OCI-LY1 (cell line): ENCODE data around the gene FAM83F.

ENCODE experiments used
- H2AFZ ChIP-seq: fragments of 200-600 bp; sonication (generic), shearing (Covaris generic); 2 replicates; pipeline ENCODE4 v1.6.0; 2014; ENCODE audit warnings: antibody characterized with exemption, mild to moderate bottlenecking, low read length
- H3F3A ChIP-seq: fragments of 200-600 bp; sonication (generic), shearing (Covaris generic); 2 replicates; pipeline ENCODE4 v1.6.0; 2014; ENCODE audit warnings: mild to moderate bottlenecking, antibody characterized with exemption, low read length, moderate library complexity; ENCODE audit not compliant: insufficient read depth
- H3K27ac ChIP-seq: fragments of 200-600 bp; sonication (generic); 2 replicates; pipeline ENCODE4 v1.5.1; 2014; ENCODE audit warnings: low read length, mixed run types, mild to moderate bottlenecking, low read depth; ENCODE audit not compliant: poor library complexity, severe bottlenecking
- H3K27me3 ChIP-seq: fragments of 200-600 bp; sonication (generic); 2 replicates; pipeline ENCODE4 v1.6.0; 2014; ENCODE audit warnings: antibody characterized with exemption, mild to moderate bottlenecking, low read length, moderate library complexity; ENCODE audit not compliant: insufficient read depth
- H3K36me3 ChIP-seq: fragments of 200-600 bp; sonication (generic); 2 replicates; pipeline ENCODE4 v1.6.1; 2014; ENCODE audit warnings: mild to moderate bottlenecking, antibody characterized with exemption, low read length, moderate library complexity, mixed read lengths; ENCODE audit not compliant: insufficient read depth
- H3K4me1 ChIP-seq: fragments of 200-600 bp; sonication (generic); 2 replicates; pipeline ENCODE4 v1.5.1; 2014; ENCODE audit warnings: mild to moderate bottlenecking, low read length, moderate library complexity; ENCODE audit not compliant: insufficient read depth, severe bottlenecking
- H3K4me2 ChIP-seq: fragments of 200-600 bp; sonication (generic), shearing (Covaris generic); 2 replicates; pipeline ENCODE4 v1.6.1; 2014; ENCODE audit warnings: low read length
- H3K4me3 ChIP-seq: fragments of 200-600 bp; sonication (generic); 2 replicates; pipeline ENCODE4 v1.5.1; 2014; ENCODE audit warnings: low read length, low read depth, mild to moderate bottlenecking, mixed read lengths; ENCODE audit not compliant: poor library complexity, severe bottlenecking
- H3K79me2 ChIP-seq: fragments of 200-600 bp; shearing (Covaris generic); 2 replicates; pipeline ENCODE4 v1.6.1; 2016; ENCODE audit warnings: mixed run types, low read length, mixed read lengths; ENCODE audit not compliant: insufficient read depth
- H3K9ac ChIP-seq: fragments of 200-600 bp; sonication (generic), shearing (Covaris generic); 2 replicates; pipeline ENCODE4 v1.6.1; 2014; ENCODE audit warnings: mild to moderate bottlenecking, low read length, mixed read lengths
- H3K9me2 ChIP-seq: fragments of 200-600 bp; sonication (generic), shearing (Covaris generic); 2 replicates; pipeline ENCODE4 v1.6.1; 2014; ENCODE audit warnings: low read depth, mild to moderate bottlenecking, low read length, mixed read lengths
- H3K9me3 ChIP-seq: fragments of 200-600 bp; shearing (Covaris generic); 2 replicates; pipeline ENCODE4 v1.6.1; 2014; ENCODE audit warnings: low read length, mixed read lengths
- H4K20me1 ChIP-seq: fragments of 200-600 bp; sonication (generic), shearing (Covaris generic); 2 replicates; pipeline ENCODE4 v1.6.0; 2016; ENCODE audit warnings: mild to moderate bottlenecking, low read length; ENCODE audit not compliant: insufficient read depth
- EZH2 ChIP-seq: fragments of 200-600 bp; sonication (generic), shearing (Covaris generic); IDR thresholded peaks from 2 replicates; pipeline ENCODE4 v1.8.0; 2017; ENCODE audit warnings: borderline replicate concordance, mixed run types, mild to moderate bottlenecking, antibody characterized with exemption, low read length, moderate library complexity, mixed read lengths
- TF ChIP-seq, protein P1 (sequence below): fragments of 200-600 bp; sonication (generic), shearing (Covaris generic); IDR thresholded peaks from 2 replicates; pipeline ENCODE4 v1.5.1; 2017; ENCODE audit warnings: mild to moderate bottlenecking, antibody characterized with exemption, low read length, moderate library complexity, mixed read lengths

FAM83F gene

DNA sequence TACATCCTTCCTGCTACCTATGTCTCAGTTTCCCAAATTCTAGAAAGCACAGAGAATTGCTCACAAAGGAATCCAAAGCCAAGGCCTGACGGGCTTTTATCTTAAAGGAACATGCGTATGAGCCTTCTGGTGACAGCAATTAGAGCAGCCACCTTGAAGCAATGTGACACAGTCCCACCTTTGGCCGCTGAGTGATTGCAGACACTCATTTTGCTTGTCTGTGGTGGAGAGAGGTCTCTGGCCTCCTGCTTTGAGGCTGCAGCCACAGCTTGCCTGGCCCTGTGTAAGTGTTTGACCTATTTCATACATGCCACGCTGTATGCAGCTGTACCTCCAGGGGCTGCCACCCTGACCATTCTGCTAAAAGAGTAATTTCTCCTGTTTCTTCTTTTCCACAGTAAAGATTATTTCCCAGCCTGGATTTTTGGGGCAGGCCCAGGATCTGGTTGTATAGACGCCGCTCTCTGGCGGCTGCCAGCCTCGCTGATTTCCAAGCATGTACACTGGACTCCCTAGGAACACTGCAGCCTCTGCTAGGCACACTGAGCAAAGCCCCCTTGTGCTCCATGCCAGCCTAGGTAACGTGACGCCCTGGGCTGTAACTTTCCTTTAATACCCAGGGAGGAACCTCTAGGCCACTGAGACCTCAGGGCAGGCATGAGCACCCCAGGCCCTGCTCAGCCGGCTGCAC, 35.7 kb upstream of the FAM83F start:
- Histone ChIP-seq H3K27me3 (no peaks in the 10 kb centered on the region; the same call in 1 of the 2 replicates), H3K9me2 (no peaks in the 10 kb centered on the region), H3K36me3 (no peaks in the 10 kb centered on the region), H2AFZ (no peak overlapping the region), H3K9ac (no peak overlapping the region), H3K27ac (no peak overlapping the region), H3K4me3 (no peak overlapping the region), H3K4me2 (no peak overlapping the region), H3F3A (no peaks in the 10 kb centered on the region), H3K4me1 (no peaks in the 10 kb centered on the region), H3K79me2 (no peaks in the 10 kb centered on the region), H4K20me1 (no peaks in the 10 kb centered on the region), H3K9me3 (no peaks in the 10 kb centered on the region)
- TF ChIP-seq EZH2: no peak
- TF ChIP-seq, protein P1, sequence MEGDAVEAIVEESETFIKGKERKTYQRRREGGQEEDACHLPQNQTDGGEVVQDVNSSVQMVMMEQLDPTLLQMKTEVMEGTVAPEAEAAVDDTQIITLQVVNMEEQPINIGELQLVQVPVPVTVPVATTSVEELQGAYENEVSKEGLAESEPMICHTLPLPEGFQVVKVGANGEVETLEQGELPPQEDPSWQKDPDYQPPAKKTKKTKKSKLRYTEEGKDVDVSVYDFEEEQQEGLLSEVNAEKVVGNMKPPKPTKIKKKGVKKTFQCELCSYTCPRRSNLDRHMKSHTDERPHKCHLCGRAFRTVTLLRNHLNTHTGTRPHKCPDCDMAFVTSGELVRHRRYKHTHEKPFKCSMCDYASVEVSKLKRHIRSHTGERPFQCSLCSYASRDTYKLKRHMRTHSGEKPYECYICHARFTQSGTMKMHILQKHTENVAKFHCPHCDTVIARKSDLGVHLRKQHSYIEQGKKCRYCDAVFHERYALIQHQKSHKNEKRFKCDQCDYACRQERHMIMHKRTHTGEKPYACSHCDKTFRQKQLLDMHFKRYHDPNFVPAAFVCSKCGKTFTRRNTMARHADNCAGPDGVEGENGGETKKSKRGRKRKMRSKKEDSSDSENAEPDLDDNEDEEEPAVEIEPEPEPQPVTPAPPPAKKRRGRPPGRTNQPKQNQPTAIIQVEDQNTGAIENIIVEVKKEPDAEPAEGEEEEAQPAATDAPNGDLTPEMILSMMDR: no peak

DNA sequence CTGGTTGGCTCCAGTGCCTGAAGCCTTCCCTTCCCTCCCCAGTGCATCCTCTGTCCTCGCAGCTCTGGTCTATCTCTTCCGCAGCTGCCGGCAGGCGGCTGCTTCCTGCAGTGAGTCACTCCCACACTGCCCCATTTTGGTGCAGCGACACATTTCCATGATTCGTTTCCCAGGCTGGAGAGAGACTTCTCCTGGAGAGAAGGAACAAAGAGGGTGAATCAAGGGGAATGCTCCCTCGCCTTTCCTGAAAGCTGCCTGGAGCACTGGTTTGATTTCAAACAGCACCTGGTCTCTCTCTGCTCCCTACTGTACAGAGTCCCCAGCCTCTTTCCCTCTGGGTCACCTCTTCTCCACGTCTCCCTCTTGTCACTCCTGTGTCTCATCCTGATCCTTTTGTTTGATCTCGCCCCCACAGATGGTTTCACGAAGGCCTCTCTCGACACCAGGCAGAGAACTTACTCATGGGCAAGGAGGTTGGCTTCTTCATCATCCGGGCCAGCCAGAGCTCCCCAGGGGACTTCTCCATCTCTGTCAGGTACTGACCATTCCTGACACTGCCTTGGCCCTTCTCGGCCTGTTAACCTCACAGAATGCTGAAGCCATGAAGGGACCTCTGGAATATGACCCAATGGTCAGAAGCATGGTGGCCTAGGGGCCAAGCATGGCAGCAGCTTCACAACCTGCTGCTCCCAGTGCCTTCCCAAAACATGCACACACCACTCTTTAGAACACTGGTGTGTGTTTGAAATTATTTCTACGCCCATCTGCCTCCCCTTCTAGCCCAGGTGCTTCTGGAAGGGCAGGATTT, 34.9 kb upstream of the FAM83F start, which contains the start of gene TMA7B:
TMA7B (plus strand) TSS at position 758 of the 808 bp plus-strand sequence. CDS start 3,978 bp downstream, outside the sequence.
- Histone ChIP-seq H3K27ac (no peak within 1 kb of the TSS), H3F3A (no peaks in the 10 kb centered on the region), H4K20me1 (no peaks in the 10 kb centered on the region), H3K79me2 (no peaks in the 10 kb centered on the region), H3K36me3 (no peaks in the 10 kb centered on the region), H3K4me3 (no peak within 1 kb of the TSS), H3K9ac (no peak within 1 kb of the TSS), H3K27me3 (no peaks in the 10 kb centered on the region; the same call in 1 of the 2 replicates), H3K9me2 (no peaks in the 10 kb centered on the region), H3K4me2 (no peak within 1 kb of the TSS), H2AFZ (no peak within 1 kb of the TSS), H3K9me3 (no peaks in the 10 kb centered on the region), H3K4me1 (no peaks in the 10 kb centered on the region)
- no peak for TF ChIP-seq EZH2
- TF ChIP-seq, protein P1: no peak

DNA sequence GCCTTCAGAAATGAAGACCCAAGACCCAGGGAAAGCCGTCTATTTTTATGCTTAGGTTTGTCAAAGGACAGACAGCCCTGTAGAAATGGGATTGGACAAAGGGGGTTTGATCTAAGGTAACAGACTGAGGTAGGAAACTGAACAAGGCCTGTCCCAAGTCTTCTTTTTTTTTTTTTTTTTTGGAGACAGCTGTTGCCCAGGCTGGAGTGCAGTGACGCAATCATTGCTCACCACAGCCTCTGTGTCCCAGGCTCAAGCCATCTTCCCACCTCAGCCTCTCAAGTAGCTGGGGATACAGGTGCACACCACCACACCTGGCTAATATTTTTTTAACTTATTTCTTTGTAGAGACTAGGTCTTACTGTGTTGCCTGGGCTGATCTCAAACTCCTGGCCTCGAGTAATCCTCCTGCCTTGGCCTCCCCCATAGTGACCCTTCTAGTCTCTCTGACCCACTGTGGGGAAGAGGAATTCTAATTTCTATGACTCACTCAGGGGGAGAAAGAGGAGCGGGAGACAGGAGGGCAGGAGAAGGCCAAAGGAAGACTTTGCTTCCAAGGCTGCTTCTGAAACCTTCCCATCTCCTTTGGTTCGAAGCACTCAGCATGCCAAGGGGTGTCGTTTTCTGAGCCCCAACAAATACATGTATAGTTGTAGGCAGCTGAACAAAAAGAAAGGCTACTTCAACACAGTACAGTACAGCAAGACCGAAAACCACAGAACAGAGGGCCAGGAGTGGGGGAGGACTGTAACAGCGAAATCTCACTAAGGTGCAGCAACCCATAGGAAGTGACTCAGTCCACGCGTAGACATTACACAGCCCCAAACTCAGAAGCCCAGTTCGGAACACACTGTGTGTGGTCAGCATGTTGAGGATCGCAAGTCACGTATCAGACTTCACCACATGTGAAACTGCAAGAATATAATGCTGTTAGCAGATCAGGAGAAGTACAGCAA, 33.7 kb upstream of the FAM83F start:
- Histone ChIP-seq H3K9me2 (no peaks in the 10 kb centered on the region), H3K4me1 (no peaks in the 10 kb centered on the region), H4K20me1 (no peaks in the 10 kb centered on the region), H2AFZ (no peak overlapping the region), H3F3A (no peaks in the 10 kb centered on the region), H3K9ac (no peak overlapping the region), H3K9me3 (no peaks in the 10 kb centered on the region), H3K27ac (no peak overlapping the region), H3K27me3 (no peaks in the 10 kb centered on the region; the same call in 1 of the 2 replicates), H3K4me3 (no peak overlapping the region), H3K4me2 (no peak overlapping the region), H3K36me3 (no peaks in the 10 kb centered on the region), H3K79me2 (no peaks in the 10 kb centered on the region)
- TF ChIP-seq EZH2: no peak
- TF ChIP-seq, protein P1: no peak
